ENCODE data around the gene APEH. TPM values are rescaled to one million over a fixed set of nuclear protein-coding genes. Genes with fewer than 3 reads are reported as not detected.

Gene APEH
- total and polyA plus RNA-seq, 9 of the 15 experiments (the other 6 are each of a cell fraction or from before 2014, with no cell fraction given) = 70.9 to 177 (median 117) TPM

DNA sequence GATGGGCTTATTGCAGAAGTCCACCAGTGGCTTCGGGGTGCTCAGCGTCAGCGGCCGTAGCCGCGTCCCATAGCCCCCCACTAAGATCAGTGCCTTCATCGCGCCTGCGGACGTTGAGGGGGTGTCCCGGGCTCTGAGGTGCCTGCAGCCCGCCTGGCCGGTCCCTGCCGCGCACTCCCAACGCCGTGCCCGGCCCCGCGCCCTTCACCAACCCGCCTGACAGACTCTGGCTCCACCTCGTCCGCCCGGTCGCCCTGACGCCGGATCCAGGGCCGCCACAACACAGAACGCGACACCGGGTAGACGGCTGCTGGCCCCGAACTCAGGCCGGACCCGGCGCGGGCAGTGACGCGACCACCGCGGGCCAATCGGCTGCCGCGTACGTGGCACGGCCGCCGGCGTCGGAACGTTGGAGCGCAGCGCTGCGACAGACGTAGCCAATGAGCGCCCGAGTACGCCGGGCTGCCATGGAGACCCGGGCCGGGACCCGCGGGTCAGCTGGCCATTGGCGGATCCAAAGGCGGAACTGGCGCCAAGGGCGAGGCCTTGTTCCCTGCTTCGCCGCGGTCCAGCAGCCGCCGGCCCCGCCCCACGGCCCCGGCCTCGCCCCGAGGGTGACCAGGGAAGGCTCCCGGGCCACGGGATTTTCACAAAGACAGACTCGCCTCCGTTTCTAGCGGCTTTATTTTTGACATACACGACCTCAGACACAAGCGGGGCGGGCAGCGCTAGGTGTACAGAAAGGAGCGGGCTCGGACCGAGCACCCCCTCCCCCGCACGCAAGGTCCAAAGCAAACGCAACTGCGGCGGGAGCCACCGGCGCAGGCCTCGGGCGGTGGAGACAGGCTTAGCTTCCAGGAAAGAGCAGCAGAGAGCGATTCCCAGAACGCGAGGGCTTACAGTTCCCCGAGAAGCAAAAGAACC lies 49.7 kb downstream of the APEH start, which contains the start of gene GMPPB (continued):
- TF ChIP-seq, protein P1, sequence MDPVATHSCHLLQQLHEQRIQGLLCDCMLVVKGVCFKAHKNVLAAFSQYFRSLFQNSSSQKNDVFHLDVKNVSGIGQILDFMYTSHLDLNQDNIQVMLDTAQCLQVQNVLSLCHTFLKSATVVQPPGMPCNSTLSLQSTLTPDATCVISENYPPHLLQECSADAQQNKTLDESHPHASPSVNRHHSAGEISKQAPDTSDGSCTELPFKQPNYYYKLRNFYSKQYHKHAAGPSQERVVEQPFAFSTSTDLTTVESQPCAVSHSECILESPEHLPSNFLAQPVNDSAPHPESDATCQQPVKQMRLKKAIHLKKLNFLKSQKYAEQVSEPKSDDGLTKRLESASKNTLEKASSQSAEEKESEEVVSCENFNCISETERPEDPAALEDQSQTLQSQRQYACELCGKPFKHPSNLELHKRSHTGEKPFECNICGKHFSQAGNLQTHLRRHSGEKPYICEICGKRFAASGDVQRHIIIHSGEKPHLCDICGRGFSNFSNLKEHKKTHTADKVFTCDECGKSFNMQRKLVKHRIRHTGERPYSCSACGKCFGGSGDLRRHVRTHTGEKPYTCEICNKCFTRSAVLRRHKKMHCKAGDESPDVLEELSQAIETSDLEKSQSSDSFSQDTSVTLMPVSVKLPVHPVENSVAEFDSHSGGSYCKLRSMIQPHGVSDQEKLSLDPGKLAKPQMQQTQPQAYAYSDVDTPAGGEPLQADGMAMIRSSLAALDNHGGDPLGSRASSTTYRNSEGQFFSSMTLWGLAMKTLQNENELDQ (CRISPR knock-in tag; IDR thresholded peaks at IDR 0.05; ENCODE audit: borderline replicate concordance) = 0 out of 2 replicates have a peak, but pooled peaks have one; percentile 57
- TF ChIP-seq NBN (IDR thresholded peaks at IDR 0.05; ENCODE audit: low read depth) = no peak
- no peak for TF ChIP-seq DMBX1 (CRISPR knock-in tag; IDR thresholded peaks at IDR 0.05; ENCODE audit: borderline replicate concordance)
- TF ChIP-seq DIDO1 (tag; IDR thresholded peaks at IDR 0.05; ENCODE audit: low read depth) = no peak
- TF ChIP-seq HDAC1 (IDR thresholded peaks at IDR 0.05) = no peak; a peak in 2 of 4 replicates
- no peak for TF ChIP-seq OTX1 (CRISPR knock-in tag; IDR thresholded peaks at IDR 0.05)
- TF ChIP-seq, protein P2, sequence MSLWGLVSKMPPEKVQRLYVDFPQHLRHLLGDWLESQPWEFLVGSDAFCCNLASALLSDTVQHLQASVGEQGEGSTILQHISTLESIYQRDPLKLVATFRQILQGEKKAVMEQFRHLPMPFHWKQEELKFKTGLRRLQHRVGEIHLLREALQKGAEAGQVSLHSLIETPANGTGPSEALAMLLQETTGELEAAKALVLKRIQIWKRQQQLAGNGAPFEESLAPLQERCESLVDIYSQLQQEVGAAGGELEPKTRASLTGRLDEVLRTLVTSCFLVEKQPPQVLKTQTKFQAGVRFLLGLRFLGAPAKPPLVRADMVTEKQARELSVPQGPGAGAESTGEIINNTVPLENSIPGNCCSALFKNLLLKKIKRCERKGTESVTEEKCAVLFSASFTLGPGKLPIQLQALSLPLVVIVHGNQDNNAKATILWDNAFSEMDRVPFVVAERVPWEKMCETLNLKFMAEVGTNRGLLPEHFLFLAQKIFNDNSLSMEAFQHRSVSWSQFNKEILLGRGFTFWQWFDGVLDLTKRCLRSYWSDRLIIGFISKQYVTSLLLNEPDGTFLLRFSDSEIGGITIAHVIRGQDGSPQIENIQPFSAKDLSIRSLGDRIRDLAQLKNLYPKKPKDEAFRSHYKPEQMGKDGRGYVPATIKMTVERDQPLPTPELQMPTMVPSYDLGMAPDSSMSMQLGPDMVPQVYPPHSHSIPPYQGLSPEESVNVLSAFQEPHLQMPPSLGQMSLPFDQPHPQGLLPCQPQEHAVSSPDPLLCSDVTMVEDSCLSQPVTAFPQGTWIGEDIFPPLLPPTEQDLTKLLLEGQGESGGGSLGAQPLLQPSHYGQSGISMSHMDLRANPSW (CRISPR knock-in tag; IDR thresholded peaks at IDR 0.05) = no peak
- 0 out of 2 replicates have a peak, but pooled peaks have one; percentile 23 for TF ChIP-seq KAT7 (CRISPR knock-in tag; IDR thresholded peaks at IDR 0.05; ENCODE audit: borderline replicate concordance)
- TF ChIP-seq, protein P3, sequence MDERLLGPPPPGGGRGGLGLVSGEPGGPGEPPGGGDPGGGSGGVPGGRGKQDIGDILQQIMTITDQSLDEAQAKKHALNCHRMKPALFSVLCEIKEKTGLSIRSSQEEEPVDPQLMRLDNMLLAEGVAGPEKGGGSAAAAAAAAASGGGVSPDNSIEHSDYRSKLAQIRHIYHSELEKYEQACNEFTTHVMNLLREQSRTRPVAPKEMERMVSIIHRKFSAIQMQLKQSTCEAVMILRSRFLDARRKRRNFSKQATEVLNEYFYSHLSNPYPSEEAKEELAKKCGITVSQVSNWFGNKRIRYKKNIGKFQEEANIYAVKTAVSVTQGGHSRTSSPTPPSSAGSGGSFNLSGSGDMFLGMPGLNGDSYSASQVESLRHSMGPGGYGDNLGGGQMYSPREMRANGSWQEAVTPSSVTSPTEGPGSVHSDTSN (CRISPR knock-in tag; IDR thresholded peaks at IDR 0.05; ENCODE audit: low read depth) = no peak
- TF ChIP-seq, protein P3 (tag; conservative IDR thresholded peaks at IDR 0.05; ENCODE audit: low read depth) = no peak
- TF ChIP-seq, protein P4, sequence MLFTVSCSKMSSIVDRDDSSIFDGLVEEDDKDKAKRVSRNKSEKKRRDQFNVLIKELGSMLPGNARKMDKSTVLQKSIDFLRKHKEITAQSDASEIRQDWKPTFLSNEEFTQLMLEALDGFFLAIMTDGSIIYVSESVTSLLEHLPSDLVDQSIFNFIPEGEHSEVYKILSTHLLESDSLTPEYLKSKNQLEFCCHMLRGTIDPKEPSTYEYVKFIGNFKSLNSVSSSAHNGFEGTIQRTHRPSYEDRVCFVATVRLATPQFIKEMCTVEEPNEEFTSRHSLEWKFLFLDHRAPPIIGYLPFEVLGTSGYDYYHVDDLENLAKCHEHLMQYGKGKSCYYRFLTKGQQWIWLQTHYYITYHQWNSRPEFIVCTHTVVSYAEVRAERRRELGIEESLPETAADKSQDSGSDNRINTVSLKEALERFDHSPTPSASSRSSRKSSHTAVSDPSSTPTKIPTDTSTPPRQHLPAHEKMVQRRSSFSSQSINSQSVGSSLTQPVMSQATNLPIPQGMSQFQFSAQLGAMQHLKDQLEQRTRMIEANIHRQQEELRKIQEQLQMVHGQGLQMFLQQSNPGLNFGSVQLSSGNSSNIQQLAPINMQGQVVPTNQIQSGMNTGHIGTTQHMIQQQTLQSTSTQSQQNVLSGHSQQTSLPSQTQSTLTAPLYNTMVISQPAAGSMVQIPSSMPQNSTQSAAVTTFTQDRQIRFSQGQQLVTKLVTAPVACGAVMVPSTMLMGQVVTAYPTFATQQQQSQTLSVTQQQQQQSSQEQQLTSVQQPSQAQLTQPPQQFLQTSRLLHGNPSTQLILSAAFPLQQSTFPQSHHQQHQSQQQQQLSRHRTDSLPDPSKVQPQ (CRISPR knock-in tag; IDR thresholded peaks at IDR 0.05; ENCODE audit: borderline replicate concordance) = no peak
- TF ChIP-seq STAG1 (CRISPR knock-in tag; IDR thresholded peaks at IDR 0.05; ENCODE audit: borderline replicate concordance) = no peak
- TF ChIP-seq, protein P5, sequence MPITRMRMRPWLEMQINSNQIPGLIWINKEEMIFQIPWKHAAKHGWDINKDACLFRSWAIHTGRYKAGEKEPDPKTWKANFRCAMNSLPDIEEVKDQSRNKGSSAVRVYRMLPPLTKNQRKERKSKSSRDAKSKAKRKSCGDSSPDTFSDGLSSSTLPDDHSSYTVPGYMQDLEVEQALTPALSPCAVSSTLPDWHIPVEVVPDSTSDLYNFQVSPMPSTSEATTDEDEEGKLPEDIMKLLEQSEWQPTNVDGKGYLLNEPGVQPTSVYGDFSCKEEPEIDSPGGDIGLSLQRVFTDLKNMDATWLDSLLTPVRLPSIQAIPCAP (CRISPR knock-in tag; IDR thresholded peaks at IDR 0.05; ENCODE audit: borderline replicate concordance) = no peak
- TF ChIP-seq ZNF76 (CRISPR knock-in tag; IDR thresholded peaks at IDR 0.05; ENCODE audit: borderline replicate concordance) = no peak
